BE2C (cell line): Measurements from ENCODE around the gene SLC39A3.

Experiments
- DNase-seq: peaks from one replicate; pipeline ENCODE4 v3.0.0-alpha.2; 2020
- H3K27me3 ChIP-seq: fragments of 250-450 bp; sonication (Bioruptor Pico); 2 replicates; pipeline ENCODE4 v1.5.1; 2020; ENCODE audit warnings: mild to moderate bottlenecking
- H3K36me3 ChIP-seq: fragments of 250-450 bp; sonication (Bioruptor Pico); 2 replicates; pipeline ENCODE4 v1.5.1; 2020; ENCODE audit warnings: mild to moderate bottlenecking
- H3K4me1 ChIP-seq: fragments of 250-450 bp; sonication (Bioruptor Pico); 2 replicates; pipeline ENCODE4 v1.5.1; 2020
- H3K4me3 ChIP-seq: 2 replicates; pipeline ENCODE4 v1.5.1; 2011; ENCODE audit warnings: low read depth, low read length
- H3K9me3 ChIP-seq: fragments of 250-450 bp; sonication (Bioruptor Pico); 2 replicates; pipeline ENCODE4 v1.5.1; 2020
- CTCF ChIP-seq: IDR thresholded peaks from 2 replicates; pipeline ENCODE4 v1.5.1; 2012; ENCODE audit warnings: mild to moderate bottlenecking, low read depth, low read length

SLC39A3 gene

GRCh38 chr19:2691951-2692350 lies 47.9 kb downstream of the SLC39A3 start:
- DNase-seq = no peak
- H3K36me3 ChIP-seq = no peaks in the 10 kb centered on the region
- H3K27me3 ChIP-seq = no peaks in the 10 kb centered on the region
- no peaks in the 10 kb centered on the region for H3K4me1 ChIP-seq
- H3K9me3 ChIP-seq = no peaks in the 10 kb centered on the region
- H3K4me3 ChIP-seq = no peak overlapping the region
- no peak for TF ChIP-seq CTCF

GRCh38 chr19:2690856-2691255 lies 49.0 kb downstream of the SLC39A3 start:
- Histone ChIP-seq H3K4me1 (no peaks in the 10 kb centered on the region), H3K27me3 (no peaks in the 10 kb centered on the region), H3K36me3 (no peaks in the 10 kb centered on the region), H3K9me3 (no peaks in the 10 kb centered on the region), H3K4me3 (no peak overlapping the region)
- DNase-seq = no peak
- no peak for TF ChIP-seq CTCF

- H3K36me3 ChIP-seq = no peaks in the 10 kb centered on the region
- H3K9me3 ChIP-seq = no peaks in the 10 kb centered on the region
- H3K4me3 ChIP-seq = no peak overlapping the region
- TF ChIP-seq CTCF = no peak
- DNase-seq = no peak
- no peaks in the 10 kb centered on the region for H3K4me1 ChIP-seq
- no peaks in the 10 kb centered on the region for H3K27me3 ChIP-seq
Measured at GRCh38 chr19:2686360-2686759, 53.5 kb downstream of the SLC39A3 start.

- H3K9me3 ChIP-seq = no peaks in the 10 kb centered on the region
Measured at GRCh38 chr19:2685204-2685704, 54.6 kb downstream of the SLC39A3 start.

GRCh38 chr19:2683430-2684003 lies 56.3 kb downstream of the SLC39A3 start:
- no peaks in the 10 kb centered on the region for H3K4me1 ChIP-seq

More at GRCh38 chr19:2685204-2685704, 54.6 kb downstream of the SLC39A3 start:
- Histone ChIP-seq H3K4me1 (no peaks in the 10 kb centered on the region), H3K27me3 (no peaks in the 10 kb centered on the region), H3K4me3 (no peak overlapping the region), H3K36me3 (no peaks in the 10 kb centered on the region)
- no peak for DNase-seq
- TF ChIP-seq CTCF = no peak

More at GRCh38 chr19:2683430-2684003, 56.3 kb downstream of the SLC39A3 start:
- Histone ChIP-seq H3K4me3 (no peak overlapping the region), H3K9me3 (no peaks in the 10 kb centered on the region), H3K27me3 (no peaks in the 10 kb centered on the region), H3K36me3 (no peaks in the 10 kb centered on the region)
- no peak for TF ChIP-seq CTCF
- no peak for DNase-seq
